ENCODE measurements around the gene GOSR2.
"Not testable (repeated sequence)": the region's sequence is repeated elsewhere in the genome, so short reads cannot be mapped to it uniquely, and the experiment has no call there.

The GOSR2 gene

DNA sequence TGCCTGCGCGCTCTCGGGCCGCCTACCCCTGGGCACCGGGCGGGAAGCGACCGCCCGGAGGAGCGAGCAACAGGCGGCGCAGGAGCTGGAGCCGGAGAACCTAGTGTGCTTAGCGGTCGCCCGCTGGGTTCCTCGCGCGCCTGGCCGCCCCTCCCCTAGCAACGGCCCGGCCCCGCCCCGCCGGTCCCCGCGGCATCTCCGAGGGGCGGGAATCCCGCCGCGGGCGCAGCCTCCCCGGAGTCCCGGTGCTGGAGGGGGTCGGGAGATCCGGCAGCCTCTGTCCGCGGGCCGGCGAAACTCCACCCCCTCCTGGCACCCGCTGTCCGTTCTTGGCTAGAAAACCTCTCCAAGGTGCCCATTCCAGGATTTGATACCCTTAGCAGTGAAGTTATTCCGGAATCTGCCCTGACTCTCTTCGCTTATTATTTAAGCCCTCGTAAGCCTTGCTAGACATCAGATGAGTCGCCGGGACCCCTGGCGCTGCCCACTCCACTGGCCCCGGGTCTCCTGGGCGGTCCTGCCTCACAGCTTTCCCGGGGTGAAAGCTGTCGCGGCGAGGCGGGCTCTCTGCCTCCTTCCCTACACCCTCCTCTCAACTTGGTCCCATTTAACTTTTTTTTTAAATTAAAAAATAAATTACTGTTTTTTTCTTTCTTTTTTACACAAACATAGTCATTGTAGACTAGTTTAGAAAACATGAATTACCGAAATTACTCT is 56.3 kb downstream of the GOSR2 start, which contains the start of gene RPRML:
Gene RPRML (minus strand): TSS at position 107 of the 717 bp plus-strand sequence. CDS start 246 bp downstream, outside the sequence.
- in situ Hi-C loops (cut with HindIII; ENCODE audit: low pct_unique_long_range_greater_than_20kb, low sequenced_read_pairs), result no loop called here
- no peak for TF ChIP-seq JUND (IDR thresholded peaks at IDR 0.05; ENCODE audit: low read depth)
- no peak for DNase-seq (ENCODE audit: low read depth in 1 of 2, low spot score in 1 of 2)

DNA sequence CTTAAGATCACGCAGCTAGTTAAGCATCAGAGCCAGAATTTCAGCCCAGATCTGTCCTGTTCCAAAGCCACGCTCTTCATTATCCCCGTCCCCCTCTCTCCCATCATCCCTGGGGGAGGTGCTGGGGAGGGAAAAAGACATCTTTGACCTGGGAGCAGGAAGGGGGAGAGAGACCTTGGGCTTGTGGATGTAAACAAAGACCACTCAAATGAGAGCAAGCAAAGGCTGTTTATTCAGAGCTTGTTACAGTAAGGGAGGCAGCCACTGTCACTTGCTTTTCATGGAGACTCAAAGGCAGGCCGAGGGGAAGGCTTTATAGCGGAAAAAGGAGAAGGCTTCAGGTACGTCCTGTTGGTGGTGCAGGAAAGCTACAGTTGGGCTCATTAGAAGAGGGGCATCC is 59.6 kb downstream of the GOSR2 start:
- in situ Hi-C loops (cut with HindIII; ENCODE audit: low pct_unique_long_range_greater_than_20kb, low sequenced_read_pairs), result no loop called here
- no peak for DNase-seq (ENCODE audit: low read depth in 1 of 2, low spot score in 1 of 2)
- no peak for TF ChIP-seq JUND (IDR thresholded peaks at IDR 0.05; ENCODE audit: low read depth)

DNA sequence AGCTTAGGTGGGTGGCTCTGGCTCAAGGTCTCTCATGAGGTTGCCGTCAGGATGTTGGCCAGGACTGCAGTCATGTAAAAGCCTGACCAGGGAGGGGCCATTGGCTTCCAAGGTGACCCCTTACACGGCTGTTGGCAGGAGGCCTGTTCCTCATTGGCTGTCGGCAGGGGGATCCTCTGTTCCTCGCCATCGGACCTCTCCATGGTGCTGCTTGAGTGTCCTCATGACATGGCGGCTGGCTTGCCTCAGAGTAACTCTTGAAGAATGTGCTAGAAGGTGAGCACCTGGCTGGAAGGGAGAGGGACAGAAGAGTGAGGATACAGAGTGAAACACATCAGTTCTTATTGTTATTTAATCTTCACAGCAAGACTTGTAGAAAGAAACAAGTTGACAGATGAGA is 60.8 kb downstream of the GOSR2 start:
- TF ChIP-seq JUND (IDR thresholded peaks at IDR 0.05; ENCODE audit: low read depth), result no peak
- peak in 1 of 2 experiments; percentile 46 for DNase-seq (ENCODE audit: low read depth in 1 of 2, low spot score in 1 of 2)
- in situ Hi-C loops (cut with HindIII; ENCODE audit: low pct_unique_long_range_greater_than_20kb, low sequenced_read_pairs), result no loop called here

DNA sequence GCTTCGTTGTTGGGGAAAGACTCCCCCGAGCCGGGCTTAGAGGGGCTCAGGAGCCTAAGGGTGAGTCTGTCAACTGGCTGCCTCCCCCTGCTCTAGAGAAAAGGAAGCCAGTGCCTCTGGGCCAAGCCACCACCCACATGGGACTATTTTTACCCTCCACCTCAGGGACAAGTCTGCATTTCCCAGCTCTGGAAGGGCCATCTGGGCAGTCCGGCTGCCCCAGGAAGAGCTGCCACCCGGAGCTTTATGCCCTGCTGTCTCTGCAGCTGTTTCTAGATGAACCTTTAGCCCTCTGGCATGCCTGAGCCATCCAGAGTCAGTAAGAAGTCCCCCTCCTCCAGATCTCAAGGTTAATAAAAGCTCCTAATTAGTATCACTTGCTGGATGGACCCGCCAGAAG is 61.4 kb downstream of the GOSR2 start:
- no peak for DNase-seq (ENCODE audit: low read depth in 1 of 2, low spot score in 1 of 2)
- in situ Hi-C loops (cut with HindIII; ENCODE audit: low pct_unique_long_range_greater_than_20kb, low sequenced_read_pairs), result no loop called here
- no peak for TF ChIP-seq JUND (IDR thresholded peaks at IDR 0.05; ENCODE audit: low read depth)

DNA sequence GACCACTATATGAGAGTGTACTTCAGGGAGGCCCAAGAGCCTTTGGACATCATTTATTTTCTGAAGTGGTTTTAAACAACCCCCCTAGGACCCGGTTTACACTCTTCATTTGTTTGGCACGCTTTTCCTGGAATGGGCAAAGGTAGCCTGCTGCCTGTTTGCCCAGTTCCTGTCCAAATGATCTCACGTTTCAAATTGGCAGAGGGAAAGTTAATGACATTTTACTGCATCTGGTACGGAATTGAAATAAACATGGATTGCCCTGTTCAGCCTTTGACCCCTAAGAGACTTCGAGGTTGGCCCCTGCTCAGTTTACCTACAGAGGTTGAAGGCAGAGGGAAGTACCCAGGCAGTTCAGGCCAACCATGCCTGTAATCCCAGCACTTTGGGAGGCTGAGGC is 61.9 kb downstream of the GOSR2 start:
- TF ChIP-seq JUND (IDR thresholded peaks at IDR 0.05; ENCODE audit: low read depth), result no peak
- DNase-seq (ENCODE audit: low read depth in 1 of 2, low spot score in 1 of 2), result peak in 1 of 2 experiments; percentile 33
- in situ Hi-C loops (cut with HindIII; ENCODE audit: low pct_unique_long_range_greater_than_20kb, low sequenced_read_pairs), result no loop called here

DNA sequence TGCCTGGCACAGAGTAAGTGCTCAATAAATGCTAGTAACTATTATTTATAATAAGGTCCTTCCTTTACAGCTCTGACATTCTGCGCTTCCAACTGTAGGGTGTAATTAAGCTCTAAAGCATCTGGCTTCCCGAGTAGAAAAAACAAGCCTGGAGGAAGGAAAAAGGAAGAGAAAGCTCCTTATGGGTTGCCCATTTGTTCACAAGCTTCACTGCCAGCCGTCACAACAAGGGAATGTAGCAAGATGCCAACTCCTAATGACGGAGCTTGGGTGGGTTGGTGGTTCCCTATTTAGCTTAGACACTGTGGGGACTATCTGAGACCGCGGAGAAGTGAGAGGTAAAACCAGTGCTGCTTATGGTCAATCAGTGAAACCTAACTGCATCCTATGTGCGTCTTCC is 63.4 kb downstream of the GOSR2 start:
- no peak for TF ChIP-seq JUND (IDR thresholded peaks at IDR 0.05; ENCODE audit: low read depth)
- DNase-seq (ENCODE audit: low read depth in 1 of 2, low spot score in 1 of 2), result no peak
- in situ Hi-C loops (cut with HindIII; ENCODE audit: low pct_unique_long_range_greater_than_20kb, low sequenced_read_pairs), result no loop called here

DNA sequence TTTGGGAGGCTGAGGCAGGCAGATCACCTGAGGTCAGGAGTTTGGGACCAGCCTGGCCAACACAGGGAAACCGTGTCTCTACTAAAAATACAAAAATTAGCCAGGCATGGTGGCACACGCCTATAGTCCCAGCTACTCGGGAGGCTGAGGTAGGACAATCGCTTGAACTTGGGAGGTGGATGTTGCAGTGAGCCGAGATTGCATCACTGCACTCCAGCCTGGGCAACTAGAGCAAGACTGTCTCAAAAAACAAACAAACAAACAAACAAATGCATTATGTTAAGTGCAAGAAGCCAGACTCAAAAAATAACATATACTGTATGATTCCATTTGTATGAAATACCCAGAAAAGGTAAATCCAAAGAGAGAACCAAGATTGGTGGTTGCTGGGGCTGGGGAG is 65.0 kb downstream of the GOSR2 start:
- DNase-seq (ENCODE audit: low read depth in 1 of 2, low spot score in 1 of 2); in situ Hi-C loops (cut with HindIII; ENCODE audit: low pct_unique_long_range_greater_than_20kb, low sequenced_read_pairs): not testable (repeated sequence)

DNA sequence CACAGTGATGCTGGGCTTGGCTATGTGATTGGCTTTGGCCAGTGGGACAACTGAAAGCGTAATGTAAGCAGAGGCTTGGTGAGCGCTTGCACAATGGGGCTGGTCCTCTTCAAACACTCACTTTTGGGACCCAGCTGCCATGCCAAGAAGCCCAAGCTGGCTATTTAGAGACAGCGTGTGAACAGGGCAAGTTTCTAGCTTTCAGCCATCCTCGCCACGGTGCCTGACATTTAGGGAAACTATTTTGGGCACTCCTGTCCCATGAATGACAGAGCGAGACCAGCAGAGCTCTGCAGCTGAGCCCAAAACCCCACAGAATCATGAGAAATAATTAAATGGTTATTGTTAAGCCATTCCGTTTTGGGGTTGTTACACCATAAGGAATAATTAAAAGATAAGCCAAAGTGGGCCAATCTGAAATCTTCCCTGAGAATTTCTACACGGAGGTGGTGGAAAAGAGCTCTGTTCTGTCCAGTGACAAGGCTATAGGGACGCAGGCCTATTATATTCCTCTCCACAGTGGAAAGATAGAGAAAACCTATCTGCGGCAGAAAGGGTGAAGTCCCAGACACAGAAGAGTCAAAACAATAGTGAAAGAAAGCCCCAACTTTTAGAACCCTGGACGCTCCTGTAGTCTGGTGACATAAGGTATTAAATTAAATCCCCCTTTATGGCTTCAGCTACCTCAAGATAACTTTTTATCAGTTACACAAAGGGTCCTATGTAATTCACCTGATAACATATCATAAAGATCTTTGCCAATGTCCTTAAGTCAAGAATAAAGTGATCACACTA is 66.9 kb downstream of the GOSR2 start:
- no peak for TF ChIP-seq JUND (IDR thresholded peaks at IDR 0.05; ENCODE audit: low read depth)
- DNase-seq (ENCODE audit: low read depth in 1 of 2, low spot score in 1 of 2), result no peak
- in situ Hi-C loops (cut with HindIII; ENCODE audit: low pct_unique_long_range_greater_than_20kb, low sequenced_read_pairs), result no loop called here

DNA sequence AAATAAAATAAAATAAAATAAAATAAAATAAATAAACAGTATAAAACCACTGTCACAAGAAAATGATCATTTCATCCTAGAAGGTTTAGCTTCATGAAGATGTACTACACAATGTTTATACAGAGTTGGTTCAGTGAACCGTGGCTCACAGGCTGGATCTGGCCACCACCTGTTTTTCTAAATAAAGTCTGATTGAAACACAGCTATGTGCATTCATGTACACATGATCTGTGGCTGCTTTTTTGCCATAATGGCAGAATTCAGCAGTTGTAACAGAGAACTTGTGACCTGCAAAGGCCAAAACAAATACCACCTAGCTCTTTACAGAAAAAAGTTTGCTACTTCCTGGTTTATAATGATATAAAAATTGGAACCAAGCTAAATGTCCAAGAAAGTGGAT is 68.7 kb downstream of the GOSR2 start:
- in situ Hi-C loops (cut with HindIII; ENCODE audit: low pct_unique_long_range_greater_than_20kb, low sequenced_read_pairs), result no loop called here
- no peak for DNase-seq (ENCODE audit: low read depth in 1 of 2, low spot score in 1 of 2)

More for the DNA sequence above, 68.7 kb downstream of the GOSR2 start:
- no peak for TF ChIP-seq JUND (IDR thresholded peaks at IDR 0.05; ENCODE audit: low read depth)

Measured in T47D (cell line).